ENCODE results near the gene BLOC1S5. TPM values are rescaled to one million over a fixed set of nuclear protein-coding genes. Genes with fewer than 3 reads are reported as not detected.

The BLOC1S5 gene
- total and polyA plus RNA-seq, 5 experiments from 2014 or later, result 23.5 to 33.7 (median 28.5) TPM

- H3K4me3 Mint-ChIP-seq, result peak overlapping the region in 5 of 10 donors; percentile 10 to 67 (median 37)
- POLR2A ChIA-PET, result no interaction called here
- peaks cover 0 to 26% (median 11%) of the 10 kb centered on the region in 3 donors for H3K36me3 Mint-ChIP-seq
- ATAC-seq (peak in 1 of 2 donors; percentile 7), DNase-seq (peak in 1 of 10 donors; percentile 10)
- no peaks in the 10 kb centered on the region for H3K9me3 Mint-ChIP-seq
- H3K4me1 Mint-ChIP-seq, result peaks cover 8 to 24% (median 22%) of the 10 kb centered on the region in 4 donors
- H3K27ac Mint-ChIP-seq, result peak overlapping the region in 7 of 10 donors; percentile 4 to 87 (median 31)
- no peaks in the 10 kb centered on the region for H3K27me3 Mint-ChIP-seq
Observed at GRCh38 chr6:8075185-8075584, 11.0 kb upstream of the BLOC1S5 start.

- H3K4me3 Mint-ChIP-seq, result no peak overlapping the region
- peaks cover 8 to 24% (median 22%) of the 10 kb centered on the region in 4 donors for H3K4me1 Mint-ChIP-seq
- H3K36me3 Mint-ChIP-seq, result peaks cover 0 to 17% (median 11%) of the 10 kb centered on the region in 3 donors
- DNase-seq (no peak), ATAC-seq (no peak)
- peak overlapping the region in 1 of 10 donors; percentile 65 for H3K27ac Mint-ChIP-seq
- POLR2A ChIA-PET, result interaction anchor here (1.0 kb wide), 1 partner anchor 28 kb away, joined by 4 read pairs; the partner anchor contains the start of gene EEF1E1
- H3K9me3 Mint-ChIP-seq, result no peaks in the 10 kb centered on the region
- no peaks in the 10 kb centered on the region for H3K27me3 Mint-ChIP-seq
Observed at GRCh38 chr6:8074213-8074612, 10.0 kb upstream of the BLOC1S5 start.

- Mint-ChIP-seq H3K27me3 (no peaks in the 10 kb centered on the region), H3K36me3 (peaks cover 0 to 13% (median 10%) of the 10 kb centered on the region in 3 donors), H3K9me3 (no peaks in the 10 kb centered on the region), H3K4me3 (no peak overlapping the region), H3K4me1 (peaks cover 8 to 24% (median 22%) of the 10 kb centered on the region in 4 donors), H3K27ac (no peak overlapping the region)
- no peak for DNase-seq
- ATAC-seq, result no peak
- POLR2A ChIA-PET, result interaction anchor here (1.0 kb wide), 1 partner anchor 29 kb away, joined by 4 read pairs; the partner anchor contains the start of gene EEF1E1
Observed at GRCh38 chr6:8073758-8074157, 9.6 kb upstream of the BLOC1S5 start.

GRCh38 chr6:8070718-8071117 is 6.5 kb upstream of the BLOC1S5 start:
- H3K4me1 Mint-ChIP-seq, result peaks cover 7 to 16% (median 15%) of the 10 kb centered on the region in 4 donors
- POLR2A ChIA-PET, result no interaction called here
- no peaks in the 10 kb centered on the region for H3K27me3 Mint-ChIP-seq
- no peaks in the 10 kb centered on the region for H3K9me3 Mint-ChIP-seq
- ATAC-seq (no peak), DNase-seq (no peak)
- H3K36me3 Mint-ChIP-seq, result peaks cover 0 to 2% (median 0%) of the 10 kb centered on the region in 3 donors
- H3K27ac Mint-ChIP-seq, result no peak overlapping the region
- no peak overlapping the region for H3K4me3 Mint-ChIP-seq

GRCh38 chr6:8069631-8070284 is 5.6 kb upstream of the BLOC1S5 start:
- peaks cover 7 to 13% (median 12%) of the 10 kb centered on the region in 4 donors for H3K4me1 Mint-ChIP-seq
- POLR2A ChIA-PET, result no interaction called here
- no peaks in the 10 kb centered on the region for H3K27me3 Mint-ChIP-seq
- peaks cover 0 to 2% (median 0%) of the 10 kb centered on the region in 3 donors for H3K36me3 Mint-ChIP-seq
- ATAC-seq (no peak), DNase-seq (no peak)
- H3K9me3 Mint-ChIP-seq, result no peaks in the 10 kb centered on the region
- no peak overlapping the region for H3K27ac Mint-ChIP-seq
- no peak overlapping the region for H3K4me3 Mint-ChIP-seq

GRCh38 chr6:8069151-8069550 is 5.0 kb upstream of the BLOC1S5 start:
- POLR2A ChIA-PET, result no interaction called here

GRCh38 chr6:8066108-8066507 is 1.9 kb upstream of the BLOC1S5 start:
- POLR2A ChIA-PET, result no interaction called here

More at GRCh38 chr6:8069151-8069550, 5.0 kb upstream of the BLOC1S5 start:
- peaks cover 4 to 13% (median 9%) of the 10 kb centered on the region in 4 donors for H3K4me1 Mint-ChIP-seq
- no peak for DNase-seq
- H3K27me3 Mint-ChIP-seq, result no peaks in the 10 kb centered on the region
- no peak overlapping the region for H3K4me3 Mint-ChIP-seq
- ATAC-seq, result no peak
- no peak overlapping the region for H3K27ac Mint-ChIP-seq
- peaks cover 0 to 2% (median 0%) of the 10 kb centered on the region in 3 donors for H3K36me3 Mint-ChIP-seq
- no peaks in the 10 kb centered on the region for H3K9me3 Mint-ChIP-seq

GRCh38 chr6:8065519-8065911 is 1.3 kb upstream of the BLOC1S5 start:
- DNase-seq, result no peak
- Mint-ChIP-seq H3K4me1 (peaks cover 6 to 24% (median 18%) of the 10 kb centered on the region in 4 donors), H3K36me3 (peaks cover 0 to 12% (median 2%) of the 10 kb centered on the region in 3 donors)

More at GRCh38 chr6:8066108-8066507, 1.9 kb upstream of the BLOC1S5 start:
- peak overlapping the region in 3 of 10 donors; percentile 39 to 67 (median 43) for H3K27ac Mint-ChIP-seq
- H3K36me3 Mint-ChIP-seq, result peaks cover 0 to 12% (median 2%) of the 10 kb centered on the region in 3 donors
- DNase-seq, result no peak
- peaks cover 6 to 24% (median 18%) of the 10 kb centered on the region in 4 donors for H3K4me1 Mint-ChIP-seq
- no peak for ATAC-seq
- H3K4me3 Mint-ChIP-seq, result no peak overlapping the region
- H3K27me3 Mint-ChIP-seq, result no peaks in the 10 kb centered on the region
- H3K9me3 Mint-ChIP-seq, result no peaks in the 10 kb centered on the region

GRCh38 chr6:8064638-8065518 is 689 bp upstream of the BLOC1S5 start:
- Mint-ChIP-seq H3K9me3 (no peaks in the 10 kb centered on the region), H3K4me1 (peaks cover 9 to 29% (median 18%) of the 10 kb centered on the region in 4 donors), H3K27ac (peak overlapping the region; percentile 95 to 98 (median 96)), H3K36me3 (peaks cover 0 to 19% (median 2%) of the 10 kb centered on the region in 3 donors), H3K27me3 (no peaks in the 10 kb centered on the region), H3K4me3 (peak overlapping the region; percentile 89 to 96 (median 95))
- ATAC-seq (no peak), DNase-seq (no peak)
- POLR2A ChIA-PET, result interaction anchor here (1.1 kb wide), 3 partner anchors 8 to 38 kb away, joined by 3 to 13 read pairs (median 3); partner anchors contain the start of gene EEF1E1

More at GRCh38 chr6:8065519-8065911, 1.3 kb upstream of the BLOC1S5 start:
- Mint-ChIP-seq H3K27ac (peak overlapping the region; percentile 9 to 98 (median 96)), H3K4me3 (peak overlapping the region in 7 of 10 donors; percentile 8 to 96 (median 48)), H3K27me3 (no peaks in the 10 kb centered on the region), H3K9me3 (no peaks in the 10 kb centered on the region)
- ATAC-seq, result no peak
- POLR2A ChIA-PET, result no interaction called here

- H3K27ac Mint-ChIP-seq, result peak overlapping the region in 1 of 10 donors; percentile 47
- H3K4me3 Mint-ChIP-seq, result no peak overlapping the region
Observed at GRCh38 chr6:8061736-8062135, 2.5 kb downstream of the BLOC1S5 start.

GRCh38 chr6:8060346-8060745 is 3.8 kb downstream of the BLOC1S5 start:
- Mint-ChIP-seq H3K9me3 (no peaks in the 10 kb centered on the region), H3K4me3 (no peak overlapping the region), H3K27me3 (no peaks in the 10 kb centered on the region), H3K36me3 (peaks cover 0 to 61% (median 2%) of the 10 kb centered on the region in 3 donors), H3K4me1 (peaks cover 14 to 37% (median 19%) of the 10 kb centered on the region in 4 donors), H3K27ac (peak overlapping the region in 2 of 10 donors; percentile 3 to 9)
- POLR2A ChIA-PET, result no interaction called here
- no peak for ATAC-seq
- DNase-seq, result no peak

More at GRCh38 chr6:8061736-8062135, 2.5 kb downstream of the BLOC1S5 start:
- ATAC-seq, result no peak
- peaks cover 0 to 47% (median 2%) of the 10 kb centered on the region in 3 donors for H3K36me3 Mint-ChIP-seq
- no peaks in the 10 kb centered on the region for H3K27me3 Mint-ChIP-seq
- no peaks in the 10 kb centered on the region for H3K9me3 Mint-ChIP-seq
- no peak for DNase-seq
- POLR2A ChIA-PET, result no interaction called here
- peaks cover 15 to 37% (median 21%) of the 10 kb centered on the region in 4 donors for H3K4me1 Mint-ChIP-seq

GRCh38 chr6:8059129-8059528 is 5.1 kb downstream of the BLOC1S5 start:
- ATAC-seq (no peak), DNase-seq (peak in 1 of 10 donors; percentile 12)
- Mint-ChIP-seq H3K9me3 (no peaks in the 10 kb centered on the region), H3K27ac (no peak overlapping the region), H3K27me3 (no peaks in the 10 kb centered on the region), H3K4me3 (no peak overlapping the region), H3K36me3 (peaks cover 2 to 68% (median 2%) of the 10 kb centered on the region in 3 donors), H3K4me1 (peaks cover 5 to 33% (median 15%) of the 10 kb centered on the region in 4 donors)
- POLR2A ChIA-PET, result no interaction called here
